Mucosa of stomach (tissue), 1 donor: ENCODE measurements around the gene DOLPP1.
A peak's percentile ranks its signal among the peaks of the same experiment; 100 is the strongest.

Experiments used
- H3K27me3 ChIP-seq: one replicate; pipeline ENCODE4 v1.7.0; 2013; ENCODE audit warnings: mild to moderate bottlenecking, low read length; ENCODE audit not compliant: control insufficient read depth, insufficient read depth
- H3K36me3 ChIP-seq: one replicate; pipeline ENCODE4 v1.7.0; 2013; ENCODE audit warnings: low read length; ENCODE audit not compliant: control insufficient read depth, insufficient read depth
- H3K4me1 ChIP-seq: one replicate; pipeline ENCODE4 v1.7.0; 2013; ENCODE audit warnings: mild to moderate bottlenecking, low read length; ENCODE audit not compliant: control insufficient read depth, insufficient read depth
- H3K4me3 ChIP-seq: one replicate; pipeline ENCODE4 v1.7.0; 2013; ENCODE audit warnings: low read length
- H3K9ac ChIP-seq: one replicate; pipeline ENCODE4 v1.7.0; 2013; ENCODE audit warnings: mild to moderate bottlenecking, low read length, moderate library complexity
- H3K9me3 ChIP-seq: one replicate; pipeline ENCODE4 v1.7.0; 2013; ENCODE audit warnings: mild to moderate bottlenecking, low read length, moderate library complexity; ENCODE audit not compliant: control insufficient read depth
- donor health status: Pancreatic carcinoma.

Gene DOLPP1

DNA sequence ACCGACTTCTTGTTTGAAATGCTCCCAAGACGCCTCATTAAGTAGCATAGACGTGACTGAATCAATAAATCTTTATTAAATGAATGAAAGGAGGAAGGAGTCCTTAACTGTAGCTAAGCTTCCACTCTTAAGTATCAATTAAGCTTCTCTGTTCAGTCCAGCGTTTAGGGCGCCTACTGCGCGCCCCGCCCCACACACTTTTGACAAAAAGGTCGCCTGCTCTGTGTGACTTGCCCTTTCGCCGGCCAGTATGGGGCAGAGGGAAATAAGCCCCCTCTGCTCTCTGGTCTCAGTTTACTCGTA, 662 bp upstream of the DOLPP1 start:
- Histone ChIP-seq H3K9ac (peak overlapping the region; percentile 77), H3K36me3 (no peaks in the 10 kb centered on the region), H3K4me3 (peak overlapping the region; percentile 89), H3K9me3 (no peaks in the 10 kb centered on the region), H3K27me3 (no peaks in the 10 kb centered on the region), H3K4me1 (peaks cover 69% of the 10 kb centered on the region)

GRCh38 chr9:129081388-129081904, 535 bp downstream of the DOLPP1 start:
- peaks cover 57% of the 10 kb centered on the region for H3K4me1 ChIP-seq

GRCh38 chr9:129084087-129084486, 3.2 kb downstream of the DOLPP1 start:
- H3K36me3 ChIP-seq: peaks cover 11% of the 10 kb centered on the region
- no peaks in the 10 kb centered on the region for H3K9me3 ChIP-seq
- no peak overlapping the region for H3K9ac ChIP-seq
- H3K27me3 ChIP-seq: no peaks in the 10 kb centered on the region
- no peak overlapping the region for H3K4me3 ChIP-seq
- peaks cover 34% of the 10 kb centered on the region for H3K4me1 ChIP-seq

More at GRCh38 chr9:129081388-129081904, 535 bp downstream of the DOLPP1 start:
- Histone ChIP-seq H3K9ac (peak overlapping the region; percentile 73), H3K36me3 (peaks cover 7% of the 10 kb centered on the region), H3K9me3 (no peaks in the 10 kb centered on the region), H3K4me3 (peak overlapping the region; percentile 80), H3K27me3 (no peaks in the 10 kb centered on the region)

DNA sequence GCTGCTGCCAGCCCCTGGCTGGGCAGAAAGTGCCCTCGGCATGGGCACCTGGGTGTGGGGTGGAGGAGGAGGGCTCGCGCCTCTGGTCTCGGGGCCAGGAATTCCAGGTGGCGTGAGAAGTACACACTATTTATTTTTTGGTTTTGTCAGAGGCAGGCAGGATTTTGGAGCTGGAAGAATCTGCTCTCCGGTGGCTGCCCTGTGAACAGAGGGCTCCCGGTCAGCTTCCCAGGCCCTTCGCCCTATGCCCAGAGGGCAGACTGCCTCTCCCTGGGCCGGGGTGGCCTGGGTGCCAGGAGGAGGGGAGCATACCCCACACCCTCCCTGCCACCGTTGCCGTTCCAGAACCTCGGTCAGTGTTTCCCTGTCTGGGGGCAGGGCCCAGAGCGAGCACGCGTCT, 8.3 kb downstream of the DOLPP1 start:
- Histone ChIP-seq H3K9me3 (no peaks in the 10 kb centered on the region), H3K4me1 (peaks cover 2% of the 10 kb centered on the region), H3K9ac (no peak overlapping the region), H3K27me3 (no peaks in the 10 kb centered on the region), H3K4me3 (no peak overlapping the region), H3K36me3 (peaks cover 15% of the 10 kb centered on the region)

DNA sequence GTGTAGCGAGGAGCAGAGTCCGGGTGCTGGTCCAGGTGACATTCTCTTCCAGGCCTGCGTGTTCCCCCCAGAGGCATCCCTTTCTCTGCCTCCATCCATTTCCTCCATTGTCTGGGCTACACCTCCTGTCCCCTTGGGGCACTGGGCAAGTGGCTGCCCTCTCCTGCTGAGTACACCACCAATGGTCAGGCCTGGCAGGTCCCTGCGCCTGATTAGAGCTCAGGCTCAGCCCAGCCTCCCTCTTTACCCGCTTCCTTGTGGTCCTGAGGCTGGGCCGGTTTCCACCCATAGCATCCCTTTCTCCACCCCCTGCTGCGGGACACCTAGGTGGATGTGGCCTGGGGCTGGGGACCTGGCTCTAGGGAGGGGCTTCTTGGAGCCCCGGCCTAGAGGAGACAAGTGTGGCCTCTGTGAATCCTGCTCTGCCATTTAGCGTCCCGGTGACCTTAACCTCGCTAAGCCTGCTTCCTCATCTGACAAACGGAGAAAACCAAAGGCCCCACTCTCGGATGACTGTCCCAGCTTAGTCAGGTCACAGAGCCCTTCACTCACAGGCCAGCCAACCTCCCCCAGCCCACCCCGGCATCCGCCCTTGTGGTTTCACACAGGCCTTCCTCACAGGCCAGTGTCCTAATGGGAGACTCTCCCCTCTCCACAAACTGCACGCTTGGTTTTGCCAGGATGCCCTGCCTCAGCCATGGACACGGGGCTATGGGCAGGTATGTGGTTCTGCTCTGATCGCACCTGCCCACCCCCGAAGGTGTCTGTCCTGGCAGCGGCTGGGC, 12.9 kb downstream of the DOLPP1 start:
- Histone ChIP-seq H3K36me3 (peaks cover 5% of the 10 kb centered on the region), H3K27me3 (no peaks in the 10 kb centered on the region), H3K4me1 (no peaks in the 10 kb centered on the region), H3K9me3 (no peaks in the 10 kb centered on the region), H3K4me3 (no peak overlapping the region), H3K9ac (no peak overlapping the region)

DNA sequence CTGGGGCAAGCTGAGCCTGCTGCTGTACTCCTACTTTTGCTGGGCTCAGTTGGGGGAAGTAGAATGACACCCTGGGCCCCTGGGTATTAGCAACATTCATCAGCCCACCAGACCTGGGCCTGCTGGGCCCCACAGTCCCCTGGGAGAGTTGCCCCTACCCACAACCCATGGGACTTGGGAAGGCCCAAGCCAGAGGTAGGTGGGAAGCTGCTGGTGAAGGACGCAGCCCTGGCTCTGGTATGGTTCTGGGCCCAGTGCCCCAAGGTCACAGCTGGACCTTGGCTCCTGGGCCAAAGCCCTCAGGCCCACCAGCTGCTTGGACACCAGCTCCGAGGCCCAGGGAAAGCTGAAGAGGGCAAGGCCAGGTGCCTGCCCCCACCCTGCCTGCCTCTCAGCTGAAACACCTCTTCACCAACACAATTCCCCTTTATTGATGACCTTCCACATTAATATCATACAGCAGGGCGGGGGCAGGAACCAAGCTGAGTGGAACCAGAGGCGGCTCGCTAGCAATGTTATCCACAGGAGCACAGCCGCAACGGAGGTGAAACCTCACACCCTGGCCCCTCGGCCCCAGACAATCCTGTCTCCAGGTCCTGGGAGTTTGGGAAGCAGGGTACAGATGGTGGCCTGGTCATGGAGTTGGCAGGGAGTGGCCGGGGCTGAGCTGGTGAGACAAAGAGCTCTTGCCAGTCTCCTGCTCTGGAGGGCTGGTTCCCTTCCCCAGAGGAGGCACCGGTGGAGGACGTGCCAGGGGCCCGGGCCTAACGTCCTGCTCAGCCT, 13.7 kb downstream of the DOLPP1 start:
- Histone ChIP-seq H3K9ac (no peak overlapping the region), H3K36me3 (peaks cover 3% of the 10 kb centered on the region), H3K9me3 (no peaks in the 10 kb centered on the region), H3K4me1 (no peaks in the 10 kb centered on the region), H3K4me3 (no peak overlapping the region), H3K27me3 (no peaks in the 10 kb centered on the region)

DNA sequence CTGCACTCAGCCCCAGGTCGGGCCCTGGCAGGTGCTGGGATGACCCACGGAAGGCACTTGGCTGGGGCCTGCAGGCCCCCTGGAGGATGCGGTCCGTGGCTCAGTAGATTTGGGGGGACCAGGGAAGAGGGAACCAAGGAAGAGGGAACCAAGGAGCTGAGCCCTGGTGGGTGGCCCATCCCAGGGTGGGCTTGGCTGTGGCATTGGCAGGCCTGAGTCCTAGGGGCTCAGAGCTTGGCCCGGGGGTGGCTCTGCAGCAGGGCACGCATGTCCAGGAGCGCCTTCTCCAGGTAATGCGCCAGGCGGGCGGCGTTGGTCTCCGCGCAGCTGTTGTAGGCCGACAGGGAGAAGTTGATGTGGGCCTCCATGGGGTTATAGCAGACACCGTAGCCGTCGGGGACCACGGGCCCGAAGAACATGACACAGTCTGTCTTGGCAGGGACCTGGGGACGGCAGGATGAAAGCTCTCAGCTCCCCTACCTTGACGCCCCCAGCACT, 14.3 kb downstream of the DOLPP1 start:
- Histone ChIP-seq H3K4me1 (no peaks in the 10 kb centered on the region), H3K4me3 (no peak overlapping the region), H3K9ac (no peak overlapping the region), H3K27me3 (no peaks in the 10 kb centered on the region), H3K36me3 (no peaks in the 10 kb centered on the region), H3K9me3 (no peaks in the 10 kb centered on the region)

GRCh38 chr9:129095908-129096307, 15.0 kb downstream of the DOLPP1 start:
- Histone ChIP-seq H3K36me3 (no peaks in the 10 kb centered on the region), H3K4me3 (no peak overlapping the region), H3K4me1 (no peaks in the 10 kb centered on the region), H3K9ac (no peak overlapping the region), H3K9me3 (no peaks in the 10 kb centered on the region), H3K27me3 (no peaks in the 10 kb centered on the region)

GRCh38 chr9:129097671-129098306, 16.9 kb downstream of the DOLPP1 start:
- Histone ChIP-seq H3K27me3 (no peaks in the 10 kb centered on the region), H3K36me3 (no peaks in the 10 kb centered on the region), H3K4me3 (no peak overlapping the region), H3K9me3 (no peaks in the 10 kb centered on the region), H3K9ac (no peak overlapping the region), H3K4me1 (peaks cover 3% of the 10 kb centered on the region)

- Histone ChIP-seq H3K36me3 (no peaks in the 10 kb centered on the region), H3K4me3 (no peak overlapping the region), H3K9ac (no peak overlapping the region), H3K27me3 (no peaks in the 10 kb centered on the region), H3K4me1 (peaks cover 8% of the 10 kb centered on the region), H3K9me3 (no peaks in the 10 kb centered on the region)
Observed at GRCh38 chr9:129098328-129098727, 17.4 kb downstream of the DOLPP1 start.

DNA sequence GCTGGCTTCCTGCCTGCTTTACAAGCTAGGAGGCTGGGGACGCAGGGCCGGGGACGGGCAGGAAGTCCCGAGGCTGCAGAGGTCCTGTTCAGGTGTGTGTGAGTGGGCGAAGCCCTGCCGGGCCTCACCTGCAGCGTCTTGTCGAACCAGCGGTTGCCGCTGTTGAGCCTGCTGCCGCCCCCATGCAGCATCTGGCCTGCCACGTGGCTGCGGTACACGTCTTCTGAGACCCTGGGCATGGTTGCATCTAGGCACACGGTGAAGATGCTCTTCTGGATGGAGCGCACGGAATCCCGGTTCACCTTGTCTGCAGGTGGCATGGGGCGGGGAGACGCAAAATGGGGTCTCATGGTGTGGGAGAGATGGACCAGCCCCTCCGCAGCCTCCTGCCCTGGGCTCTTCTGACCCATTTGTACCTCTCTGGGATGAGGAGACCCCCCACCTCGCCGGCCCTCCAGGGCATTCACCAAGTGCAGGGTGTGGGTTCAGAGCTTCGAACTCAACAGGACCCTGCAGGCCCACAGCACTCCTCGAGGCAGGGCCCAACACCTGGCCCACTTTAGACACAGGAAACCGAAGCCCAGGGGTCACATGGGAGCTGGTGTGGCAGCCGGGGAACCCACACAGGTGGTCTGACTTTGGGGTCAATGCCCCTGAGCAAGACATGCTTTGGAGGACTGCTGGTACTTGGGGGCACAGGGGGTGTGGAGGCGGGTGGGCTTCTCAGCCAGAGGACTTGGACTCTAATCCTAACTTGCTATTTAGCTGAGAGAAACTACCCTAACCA, 19.7 kb downstream of the DOLPP1 start:
- Histone ChIP-seq H3K4me1 (peaks cover 14% of the 10 kb centered on the region), H3K9me3 (no peaks in the 10 kb centered on the region), H3K27me3 (no peaks in the 10 kb centered on the region), H3K9ac (no peak overlapping the region), H3K4me3 (no peak overlapping the region), H3K36me3 (no peaks in the 10 kb centered on the region)
